PC-3 (cell line): ENCODE measurements around the gene PGBD5. TPM values are rescaled to one million over a fixed set of nuclear protein-coding genes. Genes with fewer than 3 reads are reported as not detected.
A peak's percentile ranks its signal among the peaks of the same experiment; 100 is the strongest.

ENCODE experiments used
- ATAC-seq: fragments of 200-7000 bp; cut with Tn5 transposase; 2 replicates; pipeline ENCODE4 v1.9.1; 2020; ENCODE audit warnings: mild to moderate bottlenecking, moderate library complexity
- BruUV-seq: library from RNA; stranded (reverse); fragments of 400-500 nt; replicated peaks from 2 replicates; lab custom pipeline; 2021; lab: Mats Ljungman, UMichigan
- CTCF ChIA-PET: fragments of 300-600 bp; sonication (Branson Sonifier 250); formaldehyde crosslinking; loops from one replicate; lab custom pipeline; 2022; ENCODE audit warnings: antibody characterized with exemption; lab: Charles Lee
- POLR2A ChIA-PET: fragments of 300-600 bp; sonication (Branson Sonifier 250); formaldehyde crosslinking; loops from one replicate; lab custom pipeline; 2022; ENCODE audit warnings: antibody characterized with exemption; ENCODE audit not compliant: unreplicated experiment; lab: Charles Lee
- DNase-seq: peaks from one replicate; pipeline ENCODE4 v3.0.0-alpha.2; 2015
- H2AFZ ChIP-seq: fragments of 300-600 bp; sonication (generic); 2 replicates; pipeline ENCODE4 v1.6.0; 2016; ENCODE audit warnings: antibody characterized with exemption, low read length
- H3F3A ChIP-seq: fragments of 300-600 bp; sonication (generic); one replicate; pipeline ENCODE4 v1.6.0; 2017; ENCODE audit warnings: antibody characterized with exemption, low read length, control low read depth, mild to moderate bottlenecking; ENCODE audit not compliant: unreplicated experiment
- H3K27ac ChIP-seq: fragments of 300-600 bp; sonication (generic); 2 replicates; pipeline ENCODE4 v1.5.1; 2016; ENCODE audit warnings: mild to moderate bottlenecking, low read length
- H3K27me3 ChIP-seq: fragments of 300-600 bp; sonication (generic); 2 replicates; pipeline ENCODE4 v1.6.1; 2016; ENCODE audit warnings: low read length, mixed read lengths
- H3K36me3 ChIP-seq: fragments of 300-600 bp; sonication (generic); 2 replicates; pipeline ENCODE4 v1.6.1; 2016; ENCODE audit warnings: low read depth, mixed run types, low read length, mixed read lengths
- H3K4me1 ChIP-seq: fragments of 300-600 bp; sonication (generic); 2 replicates; pipeline ENCODE4 v1.5.1; 2016; ENCODE audit warnings: low read length; ENCODE audit not compliant: insufficient read depth
- H3K4me2 ChIP-seq: fragments of 300-600 bp; sonication (generic); 2 replicates; pipeline ENCODE4 v1.6.0; 2016; ENCODE audit warnings: low read length
- H3K4me3 ChIP-seq: fragments of 300-600 bp; sonication (generic); 2 replicates; pipeline ENCODE4 v1.5.1; 2016; ENCODE audit warnings: mild to moderate bottlenecking, low read length, mixed read lengths
- H3K79me2 ChIP-seq: fragments of 300-600 bp; sonication (generic); 2 replicates; pipeline ENCODE4 v1.6.1; 2017; ENCODE audit warnings: low read length, mixed read lengths
- H3K9ac ChIP-seq: fragments of 300-600 bp; sonication (generic); 2 replicates; pipeline ENCODE4 v1.6.0; 2016; ENCODE audit warnings: mild to moderate bottlenecking, low read length
- H3K9me2 ChIP-seq: fragments of 300-600 bp; sonication (generic); replicated peaks from 2 replicates; pipeline ENCODE4 v1.6.1; 2016; ENCODE audit warnings: mixed run types, low read length, mixed read lengths
- H3K9me3 ChIP-seq: fragments of 300-600 bp; sonication (generic); 2 replicates; pipeline ENCODE4 v1.6.1; 2016; ENCODE audit warnings: low read length, mixed read lengths
- H4K20me1 ChIP-seq: fragments of 300-600 bp; sonication (generic); 2 replicates; pipeline ENCODE4 v1.6.1; 2016; ENCODE audit warnings: low read length, mixed read lengths
- EZH2 ChIP-seq: fragments of 300-600 bp; sonication (generic); IDR thresholded peaks from one replicate; pipeline ENCODE4 v1.6.1; 2017; ENCODE audit warnings: antibody characterized with exemption, mild to moderate bottlenecking, low read length; ENCODE audit not compliant: unreplicated experiment
- EZH2phosphoT487 ChIP-seq: fragments of 300-600 bp; sonication (generic); IDR thresholded peaks from 2 replicates; pipeline ENCODE4 v1.6.1; 2018; ENCODE audit warnings: mild to moderate bottlenecking, antibody characterized with exemption, low read length, borderline replicate concordance
- intact Hi-C: fragments of 100-400 bp; cut with micrococcal nuclease; formaldehyde crosslinking; loops from 2 replicates; pipeline ENCODE4 v1.9.0; 2023
- total RNA-seq: library from RNA; depleted of rRNA; stranded (reverse); fragments of >200 nt; gene quantifications from 2 replicates; pipeline ENCODE4 v1.2.3, GENCODE V29; 2014
- TF ChIP-seq, protein P1 (sequence below): fragments of 300-600 bp; sonication (generic); conservative IDR thresholded peaks from 2 replicates; pipeline ENCODE4 v1.5.1; 2017; ENCODE audit warnings: antibody characterized with exemption, low read depth, mild to moderate bottlenecking, low read length

PGBD5 gene
- total RNA-seq, 1 experiment from 2014 or later = under 0.01 TPM

DNA sequence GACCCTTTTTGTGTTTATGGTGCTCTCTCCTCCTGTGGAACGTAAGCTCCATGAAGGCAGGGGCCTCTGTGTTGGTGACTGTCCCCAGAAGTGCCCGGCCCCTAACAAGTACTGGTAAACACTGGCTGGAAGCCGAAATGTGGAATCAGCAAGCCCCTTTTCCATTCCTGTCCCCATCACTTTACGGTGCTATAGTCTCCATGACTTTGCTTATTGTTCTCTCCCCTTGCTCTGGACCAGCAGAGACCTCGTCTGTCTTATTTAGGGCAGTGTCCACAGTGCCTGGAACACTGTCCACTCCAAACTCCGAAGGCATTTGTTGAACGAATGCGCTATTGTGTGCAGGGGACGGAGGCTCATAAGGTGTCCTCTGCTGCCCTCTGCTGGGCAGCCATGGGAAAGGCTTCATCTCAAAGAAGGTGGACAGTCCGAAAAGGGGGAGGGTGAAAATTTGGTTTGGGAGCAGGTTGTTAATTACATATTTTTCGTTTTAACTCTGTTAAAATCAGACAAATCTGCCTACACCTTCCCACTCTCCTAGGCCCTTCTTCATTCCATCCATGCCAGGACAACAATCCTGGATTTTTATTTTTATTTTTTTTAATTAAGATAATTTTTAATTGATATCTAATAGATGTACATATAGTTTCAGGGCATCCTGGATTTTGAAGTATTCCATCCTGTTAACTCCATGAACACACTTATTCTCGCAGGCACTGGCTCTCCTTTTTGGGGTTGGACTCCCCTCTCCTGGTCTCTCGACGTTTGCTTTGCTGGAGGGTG is 115.6 kb downstream of the PGBD5 start:
- H3K9ac ChIP-seq = no peak overlapping the region
- intact Hi-C loops = loop anchor here (1.0 to 5.0 kb wide), 7 partner anchors 41 to 751 kb away; partner anchors contain the start of gene GALNT2
- no peak for TF ChIP-seq EZH2
- no peak for TF ChIP-seq EZH2phosphoT487
- TF ChIP-seq, protein P1, sequence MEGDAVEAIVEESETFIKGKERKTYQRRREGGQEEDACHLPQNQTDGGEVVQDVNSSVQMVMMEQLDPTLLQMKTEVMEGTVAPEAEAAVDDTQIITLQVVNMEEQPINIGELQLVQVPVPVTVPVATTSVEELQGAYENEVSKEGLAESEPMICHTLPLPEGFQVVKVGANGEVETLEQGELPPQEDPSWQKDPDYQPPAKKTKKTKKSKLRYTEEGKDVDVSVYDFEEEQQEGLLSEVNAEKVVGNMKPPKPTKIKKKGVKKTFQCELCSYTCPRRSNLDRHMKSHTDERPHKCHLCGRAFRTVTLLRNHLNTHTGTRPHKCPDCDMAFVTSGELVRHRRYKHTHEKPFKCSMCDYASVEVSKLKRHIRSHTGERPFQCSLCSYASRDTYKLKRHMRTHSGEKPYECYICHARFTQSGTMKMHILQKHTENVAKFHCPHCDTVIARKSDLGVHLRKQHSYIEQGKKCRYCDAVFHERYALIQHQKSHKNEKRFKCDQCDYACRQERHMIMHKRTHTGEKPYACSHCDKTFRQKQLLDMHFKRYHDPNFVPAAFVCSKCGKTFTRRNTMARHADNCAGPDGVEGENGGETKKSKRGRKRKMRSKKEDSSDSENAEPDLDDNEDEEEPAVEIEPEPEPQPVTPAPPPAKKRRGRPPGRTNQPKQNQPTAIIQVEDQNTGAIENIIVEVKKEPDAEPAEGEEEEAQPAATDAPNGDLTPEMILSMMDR = peak; percentile 100
- no TSS peak for BruUV-seq
- CTCF ChIA-PET = no interaction called here
- H3K4me3 ChIP-seq = no peak overlapping the region
- peaks cover 20% of the 10 kb centered on the region; the same call in 1 of the 2 replicates for H3K27me3 ChIP-seq
- no peaks in the 10 kb centered on the region for H3K79me2 ChIP-seq
- H3K27ac ChIP-seq = no peak overlapping the region
- no peak overlapping the region for H3K4me2 ChIP-seq
- ATAC-seq = peak; percentile 60
- H3K36me3 ChIP-seq = no peaks in the 10 kb centered on the region
- H4K20me1 ChIP-seq = no peaks in the 10 kb centered on the region
- peak overlapping the region; percentile 12; the same call in 1 of the 2 replicates for H2AFZ ChIP-seq
- no peaks in the 10 kb centered on the region for H3K9me3 ChIP-seq
- DNase-seq = peak; percentile 96
- H3K4me1 ChIP-seq = peaks cover 19% of the 10 kb centered on the region
- H3K9me2 ChIP-seq = no peaks in the 10 kb centered on the region
- no peaks in the 10 kb centered on the region for H3F3A ChIP-seq
- POLR2A ChIA-PET = no interaction called here

DNA sequence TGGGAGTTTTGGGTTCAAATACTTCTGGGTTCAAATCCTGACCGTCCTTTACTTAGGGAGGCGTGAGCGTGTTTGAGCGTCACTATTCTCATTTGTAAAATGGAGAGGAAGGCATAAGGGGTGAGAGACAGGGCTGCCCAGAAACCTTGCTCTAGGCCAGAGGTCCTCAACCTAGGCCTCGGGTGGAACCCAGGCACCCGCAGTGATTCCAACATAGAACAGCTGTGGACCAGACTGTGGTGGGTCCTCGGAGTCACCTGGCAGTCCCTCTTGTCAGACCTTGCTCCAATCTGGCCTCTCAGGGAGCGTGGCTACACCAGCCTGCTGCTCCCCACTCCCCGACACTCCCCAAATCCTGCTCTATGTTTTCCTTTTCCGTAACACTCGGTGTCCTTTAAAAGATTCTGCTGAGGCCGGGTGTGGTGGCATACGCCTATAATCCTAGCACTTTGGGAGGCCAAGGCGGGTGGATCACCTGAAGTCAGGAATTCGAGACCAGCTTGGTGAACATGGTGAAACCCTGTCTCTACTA is 116.4 kb downstream of the PGBD5 start:
- no peak for DNase-seq
- intact Hi-C loops = loop anchor here (1.0 to 10.0 kb wide), 9 partner anchors 40 to 750 kb away; partner anchors contain the start of gene GALNT2
- no peaks in the 10 kb centered on the region for H3F3A ChIP-seq
- H3K4me1 ChIP-seq = peaks cover 19% of the 10 kb centered on the region
- no peak for TF ChIP-seq EZH2phosphoT487
- no peaks in the 10 kb centered on the region for H3K9me2 ChIP-seq
- H4K20me1 ChIP-seq = no peaks in the 10 kb centered on the region
- no peak overlapping the region for H3K4me3 ChIP-seq
- H3K79me2 ChIP-seq = no peaks in the 10 kb centered on the region
- BruUV-seq = no TSS peak
- H3K36me3 ChIP-seq = no peaks in the 10 kb centered on the region
- no peak overlapping the region for H3K9ac ChIP-seq
- H3K4me2 ChIP-seq = no peak overlapping the region
- H3K9me3 ChIP-seq = no peaks in the 10 kb centered on the region
- ChIA-PET CTCF (no interaction called here), POLR2A (no interaction called here)
- no peak for ATAC-seq
- H3K27ac ChIP-seq = no peak overlapping the region
- H3K27me3 ChIP-seq = peaks cover 14% of the 10 kb centered on the region; the same call in 1 of the 2 replicates
- H2AFZ ChIP-seq = no peak overlapping the region

DNA sequence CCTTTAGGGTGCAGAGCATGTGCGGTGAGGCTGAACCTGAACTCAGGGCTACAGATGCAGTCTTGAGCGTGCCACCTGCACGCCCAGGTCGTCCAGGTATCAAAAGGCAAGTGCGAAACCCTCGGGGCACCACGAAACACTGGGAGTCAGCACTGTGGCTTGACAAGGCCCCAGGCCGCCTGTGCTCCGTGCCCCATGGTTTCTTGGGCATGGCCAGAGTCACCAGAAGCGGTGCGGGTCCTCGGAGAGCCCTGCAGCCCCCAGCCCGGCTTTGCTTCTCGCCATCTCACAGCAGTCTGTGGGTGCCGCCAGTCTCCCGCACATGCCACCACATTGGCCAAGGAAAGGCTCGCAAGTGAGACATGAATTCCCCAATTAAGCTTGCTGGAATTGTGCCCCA is 117.3 kb downstream of the PGBD5 start:
- no peak overlapping the region for H3K27ac ChIP-seq
- CTCF ChIA-PET = interaction anchor here (0.6 kb wide), 1 partner anchor 1050 kb away, joined by 7 read pairs; no protein-coding TSS in a partner anchor

More for the DNA sequence above, 117.3 kb downstream of the PGBD5 start:
- peak overlapping the region; percentile 17; the same call in 1 of the 2 replicates for H3K4me2 ChIP-seq
- ATAC-seq (no peak), DNase-seq (no peak)
- no peaks in the 10 kb centered on the region for H3K79me2 ChIP-seq
- BruUV-seq = no TSS peak
- H3K27me3 ChIP-seq = peaks cover 7% of the 10 kb centered on the region; the same call in 1 of the 2 replicates
- H3K4me3 ChIP-seq = no peak overlapping the region
- H2AFZ ChIP-seq = no peak overlapping the region
- no peaks in the 10 kb centered on the region for H3F3A ChIP-seq
- H3K36me3 ChIP-seq = no peaks in the 10 kb centered on the region
- H3K9ac ChIP-seq = no peak overlapping the region
- H3K4me1 ChIP-seq = peaks cover 19% of the 10 kb centered on the region
- H3K9me2 ChIP-seq = no peaks in the 10 kb centered on the region
- H4K20me1 ChIP-seq = no peaks in the 10 kb centered on the region
- intact Hi-C loops = loop anchor here (5.0 to 10.0 kb wide), 2 partner anchors 122 to 204 kb away; no protein-coding TSS in a partner anchor
- TF ChIP-seq, protein P1 = no peak
- TF ChIP-seq EZH2 (no peak), EZH2phosphoT487 (no peak)
- POLR2A ChIA-PET = no interaction called here
- H3K9me3 ChIP-seq = no peaks in the 10 kb centered on the region
